Smooth muscle cell (in vitro differentiated cells): ENCODE measurements around the gene GRIK4. TPM values are rescaled to one million over a fixed set of nuclear protein-coding genes. Genes with fewer than 3 reads are reported as not detected.

Source experiments
- DNase-seq: peaks from one replicate; lab custom pipeline; 2025; ENCODE audit not compliant: unreplicated experiment; lab: John Stamatoyannopoulos, UW
- H2AFZ ChIP-seq: fragments of 200-600 bp; sonication (generic); 2 replicates; pipeline ENCODE4 v1.6.0; 2016; ENCODE audit warnings: antibody characterized with exemption, low read depth, mild to moderate bottlenecking
- H3F3A ChIP-seq: fragments of 200-600 bp; sonication (generic); 2 replicates; pipeline ENCODE4 v1.6.0; 2017; ENCODE audit warnings: antibody characterized with exemption, low read depth
- H3K27ac ChIP-seq: fragments of 200-600 bp; sonication (generic); 2 replicates; pipeline ENCODE4 v1.5.1; 2016; ENCODE audit warnings: low read depth, mild to moderate bottlenecking
- H3K27me3 ChIP-seq: fragments of 200-600 bp; sonication (generic); 2 replicates; pipeline ENCODE4 v1.6.1; 2016; ENCODE audit warnings: low read depth, mild to moderate bottlenecking
- H3K36me3 ChIP-seq: fragments of 200-600 bp; sonication (generic); 2 replicates; pipeline ENCODE4 v1.5.1; 2016; ENCODE audit warnings: low read depth
- H3K4me1 ChIP-seq: fragments of 200-600 bp; sonication (generic); 2 replicates; pipeline ENCODE4 v1.5.1; 2016; ENCODE audit warnings: low read depth
- H3K4me2 ChIP-seq: fragments of 200-600 bp; sonication (generic); 2 replicates; pipeline ENCODE4 v1.6.0; 2016; ENCODE audit warnings: mild to moderate bottlenecking
- H3K4me3 ChIP-seq: fragments of 200-600 bp; sonication (generic); 2 replicates; pipeline ENCODE4 v1.5.1; 2016; ENCODE audit warnings: mild to moderate bottlenecking
- H3K79me2 ChIP-seq: fragments of 200-600 bp; sonication (generic); 2 replicates; pipeline ENCODE4 v1.6.0; 2016; ENCODE audit warnings: low read depth, mild to moderate bottlenecking
- H3K9ac ChIP-seq: fragments of 200-600 bp; sonication (generic); 2 replicates; pipeline ENCODE4 v1.6.0; 2016; ENCODE audit warnings: low read depth
- H3K9me3 ChIP-seq: fragments of 200-600 bp; sonication (generic); replicated peaks from 2 replicates; pipeline ENCODE4 v1.5.1; 2016; ENCODE audit warnings: low read depth
- H4K20me1 ChIP-seq: fragments of 200-600 bp; sonication (generic); 2 replicates; pipeline ENCODE4 v1.6.0; 2016; ENCODE audit warnings: low read depth
- WGBS: methylation state at CpG from one replicate; pipeline ENCODE4 v1.1.7; 2016; ENCODE audit warnings: low lambda C conversion rate; 5-methylcytosine and 5-hydroxymethylcytosine counted together
- polyA plus RNA-seq: library from polyadenylated mRNA; unstranded; fragments of >200 nt; fragmentation: Nextera tagmentation; extraction: Ambion mirVana; gene quantifications from 2 replicates; pipeline ENCODE4 v1.2.1, GENCODE V29; 2016
- total RNA-seq: library from RNA; depleted of rRNA; stranded (reverse); fragments of >200 nt; gene quantifications from 2 replicates; pipeline ENCODE4 v1.2.3, GENCODE V29; 2014
- TF ChIP-seq, protein P1 (sequence below): fragments of 200-600 bp; sonication (generic); IDR thresholded peaks from 2 replicates; pipeline ENCODE4 v1.5.1; 2017; ENCODE audit warnings: borderline replicate concordance, mild to moderate bottlenecking, antibody characterized with exemption; ENCODE audit not compliant: insufficient read depth, poor library complexity, severe bottlenecking

GRIK4 gene
- total and polyA plus RNA-seq, 2 experiments from 2014 or later = not detected

- no peaks in the 10 kb centered on the region for H3K9me3 ChIP-seq
- TF ChIP-seq, protein P1, sequence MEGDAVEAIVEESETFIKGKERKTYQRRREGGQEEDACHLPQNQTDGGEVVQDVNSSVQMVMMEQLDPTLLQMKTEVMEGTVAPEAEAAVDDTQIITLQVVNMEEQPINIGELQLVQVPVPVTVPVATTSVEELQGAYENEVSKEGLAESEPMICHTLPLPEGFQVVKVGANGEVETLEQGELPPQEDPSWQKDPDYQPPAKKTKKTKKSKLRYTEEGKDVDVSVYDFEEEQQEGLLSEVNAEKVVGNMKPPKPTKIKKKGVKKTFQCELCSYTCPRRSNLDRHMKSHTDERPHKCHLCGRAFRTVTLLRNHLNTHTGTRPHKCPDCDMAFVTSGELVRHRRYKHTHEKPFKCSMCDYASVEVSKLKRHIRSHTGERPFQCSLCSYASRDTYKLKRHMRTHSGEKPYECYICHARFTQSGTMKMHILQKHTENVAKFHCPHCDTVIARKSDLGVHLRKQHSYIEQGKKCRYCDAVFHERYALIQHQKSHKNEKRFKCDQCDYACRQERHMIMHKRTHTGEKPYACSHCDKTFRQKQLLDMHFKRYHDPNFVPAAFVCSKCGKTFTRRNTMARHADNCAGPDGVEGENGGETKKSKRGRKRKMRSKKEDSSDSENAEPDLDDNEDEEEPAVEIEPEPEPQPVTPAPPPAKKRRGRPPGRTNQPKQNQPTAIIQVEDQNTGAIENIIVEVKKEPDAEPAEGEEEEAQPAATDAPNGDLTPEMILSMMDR = no peak
- no peaks in the 10 kb centered on the region for H4K20me1 ChIP-seq
- no peak for DNase-seq
- H3F3A ChIP-seq = no peaks in the 10 kb centered on the region
- H3K9ac ChIP-seq = no peak overlapping the region
- H2AFZ ChIP-seq = no peak overlapping the region
- H3K27me3 ChIP-seq = peaks cover 37% of the 10 kb centered on the region
- H3K4me1 ChIP-seq = peaks cover 6% of the 10 kb centered on the region
- H3K4me3 ChIP-seq = no peak overlapping the region
- no peaks in the 10 kb centered on the region for H3K79me2 ChIP-seq
- peak overlapping the region; percentile 58 for H3K4me2 ChIP-seq
- H3K36me3 ChIP-seq = no peaks in the 10 kb centered on the region
- 46% methylated on average over 13 of the region's 13 CpGs for WGBS
- no peak overlapping the region for H3K27ac ChIP-seq
These were observed 5.8 kb downstream of the GRIK4 start for GRCh38 chr11:120517390-120517761.

- 65% methylated on average over 7 of the region's 7 CpGs for WGBS
- Histone ChIP-seq H3F3A (no peaks in the 10 kb centered on the region), H3K36me3 (no peaks in the 10 kb centered on the region), H3K9ac (no peak overlapping the region), H3K27me3 (peaks cover 33% of the 10 kb centered on the region), H2AFZ (no peak overlapping the region), H3K4me1 (peaks cover 6% of the 10 kb centered on the region), H3K4me2 (peak overlapping the region; percentile 58), H3K4me3 (no peak overlapping the region), H3K79me2 (no peaks in the 10 kb centered on the region), H3K9me3 (no peaks in the 10 kb centered on the region), H3K27ac (no peak overlapping the region), H4K20me1 (no peaks in the 10 kb centered on the region)
- TF ChIP-seq, protein P1 = no peak
- no peak for DNase-seq
These were observed 6.3 kb downstream of the GRIK4 start for GRCh38 chr11:120517801-120518291.

DNA sequence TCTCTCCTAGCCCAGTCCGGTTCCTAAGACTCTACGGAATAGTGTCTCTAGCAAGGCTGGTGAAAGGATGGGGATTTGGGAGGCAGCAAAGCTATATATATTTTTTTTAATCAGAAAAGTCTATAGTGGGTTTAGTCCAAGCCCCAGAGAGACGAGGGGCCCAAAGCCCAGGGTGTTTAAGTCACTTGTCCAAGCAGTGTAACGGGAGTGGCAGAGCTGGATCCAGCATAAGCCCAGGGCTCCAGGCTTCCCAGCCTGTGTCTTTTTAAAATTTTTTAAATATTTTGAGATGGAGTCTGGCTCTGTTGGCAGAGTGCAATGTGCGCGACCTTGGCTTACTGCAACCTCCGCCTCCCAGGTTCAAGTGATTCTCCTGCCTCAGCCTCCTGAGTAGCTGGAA, 6.8 kb downstream of the GRIK4 start:
- Histone ChIP-seq H3K4me1 (peaks cover 6% of the 10 kb centered on the region), H2AFZ (no peak overlapping the region), H3K4me3 (no peak overlapping the region), H3K4me2 (no peak overlapping the region), H3K27ac (no peak overlapping the region), H3F3A (no peaks in the 10 kb centered on the region), H3K27me3 (peaks cover 30% of the 10 kb centered on the region), H3K9ac (no peak overlapping the region), H3K36me3 (no peaks in the 10 kb centered on the region), H3K79me2 (no peaks in the 10 kb centered on the region), H3K9me3 (no peaks in the 10 kb centered on the region), H4K20me1 (no peaks in the 10 kb centered on the region)
- no peak for DNase-seq
- 93% methylated on average over 7 of the region's 7 CpGs for WGBS
- TF ChIP-seq, protein P1 = no peak

DNA sequence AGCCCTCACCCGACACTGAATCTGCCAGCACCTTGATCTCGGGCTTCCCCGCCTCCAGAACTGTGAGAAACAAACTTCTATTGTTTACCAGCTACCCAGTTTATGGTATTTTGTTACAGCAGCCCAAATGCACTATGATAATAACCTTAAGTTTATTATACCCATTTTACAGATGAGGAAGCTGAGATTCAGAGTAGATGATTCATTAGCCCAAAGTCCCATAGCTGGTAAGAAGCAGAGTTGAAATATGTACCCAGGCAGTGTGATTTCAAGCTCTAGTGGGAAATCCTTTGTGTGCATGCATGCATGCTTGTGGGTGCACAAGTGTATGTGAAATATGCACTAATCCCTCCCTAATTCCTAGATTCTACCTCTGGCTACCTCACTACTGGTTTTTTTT, 7.9 kb downstream of the GRIK4 start:
- Histone ChIP-seq H3F3A (no peaks in the 10 kb centered on the region), H3K27me3 (peaks cover 23% of the 10 kb centered on the region), H3K9me3 (no peaks in the 10 kb centered on the region), H4K20me1 (no peaks in the 10 kb centered on the region), H3K4me1 (peaks cover 6% of the 10 kb centered on the region), H3K36me3 (no peaks in the 10 kb centered on the region), H3K4me2 (no peak overlapping the region), H3K4me3 (no peak overlapping the region), H3K79me2 (no peaks in the 10 kb centered on the region), H2AFZ (no peak overlapping the region), H3K9ac (no peak overlapping the region), H3K27ac (no peak overlapping the region)
- WGBS = 93% methylated on average over 3 of the region's 3 CpGs
- TF ChIP-seq, protein P1 = no peak
- no peak for DNase-seq
